Astrocyte (in vitro differentiated cells and primary cell): ENCODE data around the gene CACNA1D.

Experiments
- EZH2 ChIP-seq: IDR thresholded peaks from 2 replicates; pipeline ENCODE4 v1.6.1; 2012; ENCODE audit warnings: mild to moderate bottlenecking, low read length, inconsistent platforms; ENCODE audit not compliant: insufficient read depth
- TF ChIP-seq, protein P1 (sequence below): IDR thresholded peaks from 2 replicates; pipeline ENCODE4 v1.5.1; 2011; ENCODE audit warnings: low read depth, mild to moderate bottlenecking, inconsistent platforms, low read length, moderate library complexity; ENCODE audit not compliant: insufficient read depth

DNA sequence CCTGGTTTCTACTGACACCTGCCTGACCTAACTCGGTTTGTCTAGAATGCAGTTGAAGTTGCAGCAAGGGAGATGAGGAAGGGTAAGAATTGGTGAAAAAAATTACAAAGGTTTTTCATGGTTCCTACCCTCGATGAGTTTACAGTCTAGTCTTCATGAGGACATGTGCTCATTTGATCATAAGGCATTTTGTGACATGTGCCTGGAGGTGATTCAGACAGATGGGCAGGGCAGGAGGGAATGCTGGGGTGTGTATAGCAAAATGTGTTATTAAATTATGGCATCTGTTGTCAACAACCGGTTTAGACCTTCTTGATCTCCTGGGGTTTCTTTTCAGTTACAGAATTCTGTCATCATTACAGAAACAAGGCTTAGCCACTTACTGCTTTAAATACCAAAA is 101.2 kb downstream of the CACNA1D start:
- TF ChIP-seq, protein P1, sequence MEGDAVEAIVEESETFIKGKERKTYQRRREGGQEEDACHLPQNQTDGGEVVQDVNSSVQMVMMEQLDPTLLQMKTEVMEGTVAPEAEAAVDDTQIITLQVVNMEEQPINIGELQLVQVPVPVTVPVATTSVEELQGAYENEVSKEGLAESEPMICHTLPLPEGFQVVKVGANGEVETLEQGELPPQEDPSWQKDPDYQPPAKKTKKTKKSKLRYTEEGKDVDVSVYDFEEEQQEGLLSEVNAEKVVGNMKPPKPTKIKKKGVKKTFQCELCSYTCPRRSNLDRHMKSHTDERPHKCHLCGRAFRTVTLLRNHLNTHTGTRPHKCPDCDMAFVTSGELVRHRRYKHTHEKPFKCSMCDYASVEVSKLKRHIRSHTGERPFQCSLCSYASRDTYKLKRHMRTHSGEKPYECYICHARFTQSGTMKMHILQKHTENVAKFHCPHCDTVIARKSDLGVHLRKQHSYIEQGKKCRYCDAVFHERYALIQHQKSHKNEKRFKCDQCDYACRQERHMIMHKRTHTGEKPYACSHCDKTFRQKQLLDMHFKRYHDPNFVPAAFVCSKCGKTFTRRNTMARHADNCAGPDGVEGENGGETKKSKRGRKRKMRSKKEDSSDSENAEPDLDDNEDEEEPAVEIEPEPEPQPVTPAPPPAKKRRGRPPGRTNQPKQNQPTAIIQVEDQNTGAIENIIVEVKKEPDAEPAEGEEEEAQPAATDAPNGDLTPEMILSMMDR = no peak
- no peak for TF ChIP-seq EZH2
